ENCODE measurements around the gene TMCC2.

Gene TMCC2

GRCh38 chr1:205259324-205259832 is 31.6 kb downstream of the TMCC2 start:
- DNase-seq, result no peak

- no peak for DNase-seq
Measured at GRCh38 chr1:205259998-205260397, 32.3 kb downstream of the TMCC2 start.

- DNase-seq, result no peak
Measured at GRCh38 chr1:205260948-205261732, 33.4 kb downstream of the TMCC2 start.

- no peak for DNase-seq
Measured at GRCh38 chr1:205261946-205262691, 34.4 kb downstream of the TMCC2 start.

- DNase-seq, result no peak
Measured at GRCh38 chr1:205262731-205263171, 35.0 kb downstream of the TMCC2 start.

- no peak for DNase-seq
Measured at GRCh38 chr1:205263580-205264190, 35.9 kb downstream of the TMCC2 start.

- no peak for DNase-seq
Measured at GRCh38 chr1:205266611-205267305, 39.0 kb downstream of the TMCC2 start.

- DNase-seq, result no peak
Measured at GRCh38 chr1:205267306-205267902, 39.7 kb downstream of the TMCC2 start.

GRCh38 chr1:205268846-205269680 is 41.3 kb downstream of the TMCC2 start:
- no peak for DNase-seq

- no peak for DNase-seq
Measured at GRCh38 chr1:205269711-205270110, 42.0 kb downstream of the TMCC2 start.

- no peak for DNase-seq
Measured at GRCh38 chr1:205270271-205270670, 42.5 kb downstream of the TMCC2 start.

- peak in 24 of 51 donors; percentile 21 to 74 (median 50) for DNase-seq
Measured at GRCh38 chr1:205270764-205271163, 43.0 kb downstream of the TMCC2 start.

- DNase-seq, result peak in 14 of 51 donors; percentile 38 to 74 (median 55)
Measured at GRCh38 chr1:205271277-205271676, 43.5 kb downstream of the TMCC2 start.

- DNase-seq, result peak in 1 of 51 donors; percentile 49
Measured at GRCh38 chr1:205271745-205272144, 44.0 kb downstream of the TMCC2 start.

GRCh38 chr1:205272536-205272935 is 44.8 kb downstream of the TMCC2 start:
- DNase-seq, result no peak

- peak in 50 of 51 donors; percentile 21 to 91 (median 73) for DNase-seq
Measured at GRCh38 chr1:205273551-205273982, 45.8 kb downstream of the TMCC2 start.

GRCh38 chr1:205274041-205274691 is 46.4 kb downstream of the TMCC2 start:
- no peak for DNase-seq

- DNase-seq, result no peak
Measured at GRCh38 chr1:205275133-205275532, 47.4 kb downstream of the TMCC2 start.

Measured in hypothalamus (tissue), 51 donors.